Choroid plexus epithelial cell (primary cell): Measurements from ENCODE around the gene HCN1.

Experiments used
- DNase-seq: peaks from one replicate; pipeline ENCODE4 v3.0.0-alpha.2; 2010; ENCODE audit warnings: low read depth
- H3K4me3 ChIP-seq: 2 replicates; pipeline ENCODE4 v1.5.1; 2011; ENCODE audit warnings: low read depth, mild to moderate bottlenecking, control low read depth, low read length, moderate library complexity
- CTCF ChIP-seq: conservative IDR thresholded peaks from 2 replicates; pipeline ENCODE4 v1.5.1; 2011; ENCODE audit warnings: low read depth, mild to moderate bottlenecking, control low read depth, inconsistent platforms, low read length, moderate library complexity

The HCN1 gene

GRCh38 chr5:45225571-45226031 is 470.6 kb downstream of the HCN1 start:
- DNase-seq = no peak
- H3K4me3 ChIP-seq = no peak overlapping the region
- no peak for TF ChIP-seq CTCF

GRCh38 chr5:45205403-45205961 is 490.7 kb downstream of the HCN1 start:
- no peak overlapping the region for H3K4me3 ChIP-seq
- TF ChIP-seq CTCF = no peak
- DNase-seq = no peak
